ENCODE data around the gene ACOXL.
"Not testable (repeated sequence)": the region's sequence is repeated elsewhere in the genome, so short reads cannot be mapped to it uniquely, and the experiment has no call there.

Gene ACOXL

DNA sequence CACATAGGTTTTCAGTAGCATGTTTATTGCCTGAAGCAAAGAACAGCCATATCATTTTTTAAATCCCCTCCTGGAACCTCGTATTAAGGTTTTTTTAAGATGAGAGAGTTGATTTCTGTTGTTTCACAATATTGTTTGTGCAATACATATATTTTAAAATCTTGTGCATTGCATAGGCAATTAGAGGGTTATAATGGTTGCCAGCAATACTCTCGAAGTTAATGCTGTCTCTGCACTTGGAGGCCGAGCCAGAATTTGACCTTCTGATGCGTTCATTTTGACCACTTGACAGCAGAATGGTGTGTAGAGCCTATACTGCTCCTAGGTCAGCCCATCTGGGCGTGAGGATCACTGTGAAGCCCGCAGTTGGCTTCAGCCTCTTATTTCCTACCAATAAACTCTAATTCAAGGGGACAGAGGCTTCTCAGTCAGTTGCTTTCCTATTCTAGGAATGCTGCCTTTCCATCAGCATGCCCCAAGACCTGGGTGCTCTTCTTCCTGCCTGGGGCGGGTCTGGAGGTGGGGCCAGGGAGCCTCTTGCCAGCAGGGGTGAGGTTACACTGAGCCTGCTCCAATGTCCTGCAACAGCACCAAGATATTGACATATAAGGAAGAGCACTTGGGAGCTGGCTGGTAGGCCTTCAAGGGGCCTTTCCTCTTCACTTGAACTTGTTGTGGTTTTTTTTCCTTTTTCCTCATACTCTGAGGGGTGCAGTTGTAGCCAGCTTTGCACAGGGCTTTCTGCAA is 297.0 kb downstream of the ACOXL start:
- no peak for DNase-seq

DNA sequence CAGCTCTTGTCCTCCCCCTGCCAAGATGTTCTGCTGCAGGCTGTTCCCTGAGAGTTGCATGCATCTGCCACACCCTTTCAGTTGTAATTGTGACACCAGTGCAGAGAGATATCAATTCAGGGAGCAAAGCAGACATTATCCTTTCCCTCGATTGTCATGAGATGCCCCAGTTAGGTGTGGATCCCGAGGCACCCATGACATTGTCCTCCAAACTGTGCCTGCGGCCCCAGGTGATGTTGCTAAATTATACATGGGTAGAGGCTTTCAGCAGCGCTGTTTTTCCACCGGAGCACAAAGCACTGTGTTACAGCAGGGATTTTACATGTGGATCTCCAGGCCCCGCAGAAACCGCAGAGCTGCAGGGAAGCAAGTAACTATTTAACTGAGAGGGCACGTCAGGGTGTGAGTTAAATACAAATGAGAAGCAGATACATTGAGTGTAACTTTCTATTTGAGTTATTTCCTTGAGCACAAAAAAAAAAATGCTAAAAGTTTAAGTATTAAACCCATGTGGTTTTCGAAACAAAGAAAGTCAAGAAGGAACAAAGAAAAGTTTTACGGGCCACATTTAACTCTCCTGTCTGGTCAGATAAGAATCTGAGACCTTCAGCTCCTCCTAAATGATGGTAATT is 298.0 kb downstream of the ACOXL start:
- no peak for DNase-seq

DNA sequence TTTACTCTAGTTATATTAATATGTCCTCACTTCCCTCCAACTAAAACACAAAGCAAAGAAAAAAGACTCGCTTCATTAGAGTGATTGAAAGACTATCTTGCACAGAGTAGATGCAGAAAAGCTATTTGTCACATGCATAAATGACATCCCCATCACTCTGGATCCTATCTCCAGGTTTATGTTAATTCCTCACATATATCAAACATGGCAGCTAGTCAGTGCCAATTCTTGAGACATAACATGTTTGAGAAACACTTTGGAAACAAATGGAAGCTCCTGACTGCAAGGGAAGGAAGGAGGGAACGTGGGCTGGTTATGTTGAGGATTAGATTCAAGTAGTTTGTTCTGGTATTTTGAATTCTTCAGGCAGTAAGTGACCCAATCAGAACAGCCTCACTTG is 298.6 kb downstream of the ACOXL start:
- DNase-seq: no peak

DNA sequence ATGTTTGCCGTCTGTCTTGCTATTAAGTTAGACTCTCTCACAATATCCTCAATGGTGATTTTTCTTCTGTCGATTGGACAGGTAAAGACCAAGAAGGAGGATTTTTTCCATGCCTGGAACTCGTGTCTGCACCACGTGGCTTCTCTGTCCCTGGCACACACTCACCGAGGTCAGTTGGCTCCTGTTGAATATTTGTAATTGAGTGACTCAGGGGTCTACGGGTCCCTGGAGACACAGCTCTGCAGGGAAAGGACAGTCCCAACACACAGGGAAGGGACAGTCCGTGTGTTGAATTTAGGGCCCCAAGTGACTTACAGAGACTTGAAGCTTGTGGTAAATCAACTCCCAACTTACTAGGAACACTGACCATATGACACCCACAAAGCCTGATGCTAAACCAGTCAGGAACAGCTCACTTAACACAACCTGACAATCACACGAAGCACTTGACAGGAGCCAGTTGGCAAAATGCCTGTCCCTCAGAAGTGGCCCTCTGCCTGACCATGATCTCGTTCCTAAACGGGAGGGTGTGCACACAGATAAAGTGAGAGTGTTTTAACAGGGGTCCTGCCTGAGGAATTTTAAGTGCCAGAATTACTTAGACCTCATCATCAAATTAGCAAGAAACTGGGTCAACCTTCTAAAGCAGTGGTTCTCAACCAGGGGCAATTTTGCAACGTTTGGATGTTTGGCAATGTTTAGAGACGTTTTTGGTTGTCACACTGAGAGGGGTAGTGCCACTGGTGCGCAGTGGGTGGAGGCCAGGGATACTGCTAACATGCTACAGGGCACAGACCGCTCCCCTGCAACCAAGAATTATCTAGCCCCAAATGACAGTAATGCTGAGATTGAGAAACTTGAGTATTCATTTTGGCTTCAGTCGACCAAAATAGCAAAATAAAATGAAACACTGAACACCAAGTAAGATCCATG is 299.4 kb downstream of the ACOXL start:
- DNase-seq: no peak

DNA sequence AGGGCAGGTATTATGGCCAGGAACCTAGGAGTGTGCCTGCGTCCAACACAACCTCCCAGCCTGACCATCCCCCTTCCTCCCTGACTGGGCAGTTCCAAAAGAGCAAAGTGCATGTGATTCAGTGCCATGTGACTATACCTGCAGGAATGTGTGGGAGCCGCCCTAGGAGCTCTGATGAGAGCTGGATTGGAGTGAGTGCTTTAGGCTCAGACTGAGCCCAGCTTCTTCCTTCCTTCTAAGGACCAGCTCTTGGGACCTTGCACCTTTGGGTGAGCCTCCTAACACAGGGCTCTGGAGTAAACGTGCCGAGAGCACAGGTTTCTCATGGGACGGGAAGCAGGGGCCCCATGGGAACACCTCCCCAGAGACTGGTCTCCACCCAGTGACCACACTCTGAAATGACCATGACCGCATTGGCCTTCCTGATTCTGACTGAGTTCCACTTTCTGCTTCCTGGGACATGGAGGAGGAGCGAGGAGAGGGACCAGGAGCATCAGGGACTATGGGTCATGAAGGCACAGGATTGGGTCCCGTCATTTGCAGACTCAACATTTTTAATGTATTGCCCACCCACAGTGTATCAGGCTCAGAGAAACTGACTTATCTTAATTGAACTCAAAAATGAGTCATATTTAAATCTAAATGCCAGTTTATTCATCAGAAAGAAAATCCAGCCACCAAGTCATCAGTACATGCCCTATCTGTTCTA is 300.5 kb downstream of the ACOXL start:
- no peak for DNase-seq

DNA sequence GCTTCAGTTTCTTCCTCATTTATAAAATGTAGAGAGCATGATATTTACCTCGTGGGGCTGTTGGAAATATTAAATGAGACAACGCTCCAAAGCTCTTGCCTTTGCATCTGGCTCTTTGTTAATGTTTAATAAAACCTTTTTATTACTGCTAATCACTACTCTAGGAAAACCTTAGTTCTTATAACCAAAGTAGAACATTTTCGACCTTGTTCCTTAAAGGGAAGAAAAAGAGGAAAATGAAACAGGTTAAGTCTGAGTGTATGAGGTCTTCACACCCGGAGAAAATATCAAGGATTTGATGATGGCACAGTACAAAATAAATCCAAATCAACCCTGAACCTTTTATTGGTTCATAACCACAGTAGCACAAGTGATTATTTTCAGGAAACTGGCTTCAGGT is 301.8 kb downstream of the ACOXL start:
- no peak for DNase-seq

DNA sequence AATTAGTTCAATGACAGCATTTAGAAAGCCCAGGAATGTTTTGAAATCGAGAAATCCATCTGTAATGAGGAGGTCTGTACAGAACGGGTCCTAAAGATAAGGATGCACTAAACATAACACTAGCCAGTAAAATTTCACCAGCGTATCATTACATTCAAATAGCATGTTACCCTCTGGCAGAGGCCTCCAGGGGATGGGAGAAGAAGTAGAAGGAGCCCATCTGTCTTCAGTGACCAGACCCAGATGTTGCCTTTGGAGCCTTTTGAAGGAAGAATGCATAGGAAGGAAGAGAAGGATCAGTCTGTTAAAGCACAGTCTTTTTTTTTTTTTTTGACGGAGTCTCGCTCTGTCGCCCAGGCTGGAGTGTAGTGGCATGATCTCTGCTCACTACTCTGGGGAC is 302.2 kb downstream of the ACOXL start:
- DNase-seq: no peak

DNA sequence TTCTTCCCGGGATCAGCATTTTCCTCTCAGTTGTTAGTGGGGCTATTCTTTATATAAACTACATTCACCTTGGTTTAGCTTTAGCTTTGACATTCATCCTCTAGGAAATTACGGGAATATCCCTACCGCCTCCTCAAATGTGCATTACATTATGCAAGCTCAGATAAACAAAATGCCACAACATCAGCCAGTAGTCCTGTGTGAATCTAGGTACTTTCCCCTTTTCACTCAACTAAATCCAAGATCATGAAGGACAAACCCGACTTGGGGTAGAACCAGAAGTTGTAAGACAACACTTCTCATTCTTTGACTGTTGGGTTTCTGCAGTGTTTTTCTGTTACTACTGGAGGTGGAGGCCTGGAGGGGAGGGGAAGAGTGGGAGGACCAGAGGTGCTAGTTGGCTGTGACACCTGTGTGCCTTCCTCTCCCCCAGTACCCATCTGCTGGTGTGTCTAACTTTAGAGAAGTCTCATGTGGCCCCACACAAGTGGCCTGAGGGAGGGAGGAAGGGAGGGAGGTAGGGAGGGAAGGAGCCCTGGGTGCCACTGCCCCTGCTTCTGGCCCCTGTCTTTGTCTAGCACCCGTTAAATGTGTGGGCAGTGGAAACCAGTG is 303.6 kb downstream of the ACOXL start:
- DNase-seq: no peak

DNA sequence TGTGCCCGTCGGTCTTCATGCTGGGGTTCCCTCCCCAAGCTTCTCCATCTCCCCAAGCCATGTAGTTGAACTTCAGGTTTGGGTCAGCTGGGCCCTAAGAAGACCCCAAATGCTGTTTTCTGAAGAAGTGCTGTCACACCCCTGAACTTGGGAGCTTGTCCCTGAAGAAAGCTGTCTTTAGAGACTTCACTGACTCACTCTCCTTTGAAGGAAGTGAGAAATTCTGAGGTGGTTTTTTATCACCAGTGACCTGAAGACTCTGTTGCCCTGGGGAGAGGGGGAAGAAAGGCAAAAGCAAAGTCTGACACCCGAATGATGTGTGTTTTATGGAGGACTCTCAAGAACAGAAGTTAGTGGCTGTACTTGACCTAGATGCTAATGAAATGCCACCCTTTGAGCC is 304.8 kb downstream of the ACOXL start:
- DNase-seq: no peak

DNA sequence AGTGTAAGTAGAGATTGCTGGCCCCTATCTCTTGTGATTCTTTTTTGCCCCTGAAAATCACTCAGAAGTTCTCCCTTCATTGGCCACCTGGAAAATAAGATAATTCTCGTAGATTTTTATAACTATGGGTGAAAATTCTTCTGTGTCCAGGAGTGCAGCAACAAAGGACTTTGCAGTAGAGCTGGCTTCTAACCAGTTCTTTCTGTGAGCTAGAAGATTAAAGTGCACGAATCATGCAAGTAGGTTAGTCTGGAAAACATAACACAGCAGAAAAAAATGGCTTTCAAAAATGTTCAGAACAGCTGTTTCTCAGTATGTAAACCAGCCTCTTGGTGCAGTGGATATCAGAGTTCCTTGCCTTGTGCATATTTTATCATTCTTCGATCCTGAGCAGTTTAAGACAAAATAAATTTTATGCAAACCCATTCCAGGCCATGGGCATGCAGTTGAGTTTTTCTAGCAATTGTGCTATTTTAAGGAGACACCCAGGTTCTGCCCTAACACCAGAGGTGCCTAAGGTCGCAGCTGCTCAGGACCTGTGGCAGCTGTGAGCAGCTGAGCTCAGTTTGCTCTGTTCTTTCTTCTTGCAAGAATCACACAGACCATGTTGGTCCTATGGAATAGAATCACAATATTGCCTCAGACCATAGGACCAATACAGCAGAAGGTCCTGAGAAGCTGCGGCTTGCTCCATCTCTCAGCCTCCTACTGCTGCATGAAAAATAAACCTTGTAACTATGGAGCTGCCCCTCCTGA is 307.4 kb downstream of the ACOXL start:
- DNase-seq: no peak

DNA sequence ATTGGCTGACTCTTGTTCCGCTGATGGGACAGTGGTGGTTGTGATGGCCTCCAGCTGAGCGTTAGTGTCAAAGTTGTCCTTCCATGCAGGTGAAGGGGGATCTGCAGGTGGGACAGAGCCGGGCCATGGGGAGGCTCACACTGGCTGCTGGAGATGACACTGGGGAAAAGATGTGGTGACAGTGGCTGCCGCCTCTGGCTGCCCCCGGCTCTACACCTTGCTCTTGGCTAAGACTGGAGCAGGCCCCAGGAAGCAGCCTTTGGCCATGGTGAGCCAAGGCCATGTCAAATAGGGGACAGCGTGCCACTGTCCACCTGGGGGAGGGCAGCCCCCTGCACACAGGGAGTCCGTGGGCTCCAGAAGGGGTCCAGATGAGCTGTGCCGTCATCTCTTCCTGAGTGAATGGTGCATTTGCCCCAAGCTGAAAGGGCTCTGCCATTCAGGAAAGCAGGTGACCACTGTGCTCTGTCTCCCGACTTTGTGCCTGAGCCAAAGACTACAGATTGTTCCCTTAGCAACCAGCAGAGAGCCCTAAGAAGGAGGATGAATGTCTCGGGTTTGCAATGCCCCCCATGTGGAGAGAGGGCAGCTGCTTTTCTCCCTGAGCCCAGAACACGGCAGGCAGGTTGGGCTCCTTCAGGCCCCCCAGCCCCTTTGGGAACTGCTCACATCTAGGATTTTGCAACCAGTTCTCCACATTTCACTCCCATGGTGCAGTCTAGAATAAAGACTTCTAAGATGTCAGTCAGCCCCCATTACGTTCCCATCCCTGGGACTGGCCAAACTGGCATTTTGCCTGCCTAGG is 309.2 kb downstream of the ACOXL start:
- no peak for DNase-seq

DNA sequence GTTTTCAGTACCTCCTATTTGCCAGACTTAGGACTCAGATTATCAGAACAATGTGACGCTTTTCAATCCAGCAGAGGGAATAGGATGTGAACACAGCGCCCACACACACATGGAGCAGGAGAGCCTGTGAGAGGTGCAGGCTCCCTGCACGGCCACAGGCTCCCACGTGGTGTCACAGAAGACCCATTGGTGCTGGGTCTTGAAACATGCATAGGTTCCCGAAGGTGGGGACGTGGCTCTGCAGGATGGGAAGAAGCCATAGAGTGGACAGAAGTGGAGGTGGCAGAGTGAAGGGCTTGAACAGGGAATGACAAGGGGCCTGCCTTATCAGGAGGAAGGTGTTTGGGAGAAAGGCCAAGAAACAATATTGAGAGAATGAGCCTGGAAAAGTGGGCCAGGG is 309.9 kb downstream of the ACOXL start:
- no peak for DNase-seq

DNA sequence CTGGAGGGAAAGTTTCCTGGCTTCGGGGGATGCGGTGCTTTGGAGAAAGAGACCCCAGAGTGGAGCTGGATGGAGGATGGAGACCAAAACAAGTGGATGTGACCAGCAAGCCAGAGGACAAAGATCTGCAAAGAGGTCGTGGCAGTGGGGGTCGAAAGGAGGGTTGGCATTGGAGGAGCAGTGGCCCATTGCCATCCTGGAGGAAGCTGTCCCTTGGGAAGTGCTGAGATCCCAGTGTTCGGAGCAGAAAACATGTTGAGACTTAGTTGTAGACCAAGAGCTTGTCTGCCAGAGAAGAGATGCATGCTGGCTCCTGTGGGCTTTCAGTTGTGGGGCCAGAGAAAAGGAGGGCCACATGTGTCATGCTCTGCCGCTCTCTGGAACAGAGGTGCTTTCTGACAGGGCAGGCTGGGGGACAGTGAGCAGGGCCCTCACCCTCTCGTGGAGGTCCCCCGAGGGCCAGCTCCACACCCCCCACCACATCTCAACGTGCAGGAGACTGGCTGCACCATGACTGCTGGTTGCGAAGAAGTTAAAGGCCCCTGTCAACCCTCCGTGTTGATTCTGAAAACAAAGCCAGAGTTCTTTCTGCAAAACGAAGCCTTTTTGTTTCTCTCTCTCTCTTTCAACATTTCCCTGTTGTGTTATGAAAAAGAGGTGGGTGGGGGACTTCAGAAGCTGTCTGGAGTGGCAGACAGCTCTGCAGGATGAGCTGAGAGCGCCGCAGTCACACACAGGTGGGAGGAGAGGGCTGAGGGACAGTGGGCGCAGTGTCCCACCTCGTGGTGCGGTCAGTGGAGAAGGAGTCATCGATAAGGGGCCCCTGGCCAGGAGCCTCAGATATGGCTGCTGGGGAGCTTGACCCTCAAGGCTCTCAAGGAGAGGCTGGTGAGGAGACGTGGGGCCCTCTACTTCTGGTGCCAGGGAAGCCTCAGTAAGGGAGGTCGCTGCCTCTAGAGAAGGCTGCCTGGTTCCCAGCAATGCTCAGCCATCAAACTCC is 310.7 kb downstream of the ACOXL start:
- DNase-seq: no peak

DNA sequence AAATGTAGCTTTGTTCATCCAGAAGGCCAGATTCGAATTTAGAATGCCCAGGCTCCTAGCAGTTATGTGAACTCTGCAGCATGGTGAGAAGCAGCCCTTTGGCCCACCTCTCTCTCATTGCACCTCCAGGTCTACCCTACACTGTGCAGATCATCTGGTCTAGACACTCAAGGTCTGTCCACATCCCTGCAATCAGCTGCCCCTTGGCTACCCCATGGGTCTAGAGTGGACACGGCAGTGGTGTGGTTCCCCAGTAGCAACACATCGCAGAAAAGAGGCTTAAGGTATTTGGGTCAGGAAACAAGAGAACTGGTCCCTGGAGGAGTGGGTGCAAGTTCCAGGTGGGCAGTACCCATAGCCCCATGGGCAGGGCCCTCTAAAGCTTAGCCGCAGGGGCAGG is 311.7 kb downstream of the ACOXL start:
- DNase-seq: no peak

DNA sequence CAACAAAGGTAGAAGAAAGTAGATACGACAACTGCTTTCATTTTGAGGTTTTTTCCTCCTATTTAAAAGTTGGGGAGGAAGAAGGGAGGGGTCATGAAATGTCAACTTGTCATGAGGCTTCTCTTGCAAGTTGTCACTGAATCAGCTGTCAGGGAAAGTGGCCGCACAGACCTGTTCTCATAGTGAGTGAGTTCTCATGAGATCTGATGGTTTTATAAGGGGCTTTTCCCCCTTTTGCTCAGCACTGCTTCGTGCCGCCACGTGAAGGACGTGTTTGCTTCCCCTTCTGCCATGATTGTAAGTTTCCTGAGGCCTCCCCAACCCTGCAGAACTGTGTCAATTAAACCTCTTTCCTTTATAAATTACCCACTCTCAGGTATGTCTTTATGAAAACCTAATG is 312.9 kb downstream of the ACOXL start:
- DNase-seq: not testable (repeated sequence)

DNA sequence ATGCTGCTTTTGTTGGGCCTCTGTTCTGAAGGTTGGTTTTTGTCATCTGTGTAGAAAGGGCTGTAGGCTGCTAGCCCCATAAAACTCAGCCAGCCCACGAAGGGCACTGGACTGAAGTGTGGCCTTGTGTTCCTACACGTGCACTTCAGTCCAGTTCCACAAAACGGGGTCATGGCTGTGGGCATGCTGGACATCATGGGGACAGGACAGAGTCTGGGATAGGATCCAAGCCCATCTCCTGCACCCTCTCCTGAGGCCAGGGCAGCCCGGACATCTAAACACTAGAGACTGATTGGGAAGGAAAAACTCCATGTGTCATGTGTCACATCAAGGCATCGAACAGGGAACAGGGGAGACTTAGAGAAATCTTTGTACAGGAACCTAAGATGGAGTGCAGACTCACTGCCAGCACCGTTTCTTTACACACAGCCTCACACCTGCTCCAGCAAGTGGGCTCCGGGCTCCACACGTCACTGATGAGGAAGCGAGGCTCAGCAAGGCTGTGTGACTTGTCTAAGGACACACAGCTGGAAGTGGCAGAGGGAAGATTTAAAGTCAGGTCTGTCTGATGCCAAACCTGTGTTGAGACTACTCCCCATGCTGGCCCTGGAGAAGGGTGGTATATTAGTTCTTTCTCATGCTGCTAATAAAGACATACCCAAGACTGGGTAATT is 313.5 kb downstream of the ACOXL start:
- DNase-seq: no peak

DNA sequence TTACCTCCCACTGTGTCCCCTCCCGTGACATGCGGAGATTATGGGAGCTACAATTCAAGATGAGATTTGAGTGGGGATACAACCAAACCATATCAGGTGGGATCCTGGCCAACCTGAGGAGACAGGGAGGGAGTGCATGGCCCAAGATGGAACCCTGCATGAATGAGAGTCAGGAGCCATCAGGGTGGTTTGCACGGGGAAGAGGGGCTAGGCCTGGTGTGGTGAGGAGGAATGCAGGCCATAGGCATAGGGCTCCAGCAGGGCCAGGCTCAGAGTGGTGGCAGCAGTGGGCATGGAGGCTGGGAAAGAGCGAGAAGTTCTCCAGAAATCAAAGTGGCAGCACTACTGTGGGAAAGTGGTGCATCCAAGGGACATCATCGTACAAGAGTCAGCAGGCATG is 314.3 kb downstream of the ACOXL start:
- DNase-seq: no peak

DNA sequence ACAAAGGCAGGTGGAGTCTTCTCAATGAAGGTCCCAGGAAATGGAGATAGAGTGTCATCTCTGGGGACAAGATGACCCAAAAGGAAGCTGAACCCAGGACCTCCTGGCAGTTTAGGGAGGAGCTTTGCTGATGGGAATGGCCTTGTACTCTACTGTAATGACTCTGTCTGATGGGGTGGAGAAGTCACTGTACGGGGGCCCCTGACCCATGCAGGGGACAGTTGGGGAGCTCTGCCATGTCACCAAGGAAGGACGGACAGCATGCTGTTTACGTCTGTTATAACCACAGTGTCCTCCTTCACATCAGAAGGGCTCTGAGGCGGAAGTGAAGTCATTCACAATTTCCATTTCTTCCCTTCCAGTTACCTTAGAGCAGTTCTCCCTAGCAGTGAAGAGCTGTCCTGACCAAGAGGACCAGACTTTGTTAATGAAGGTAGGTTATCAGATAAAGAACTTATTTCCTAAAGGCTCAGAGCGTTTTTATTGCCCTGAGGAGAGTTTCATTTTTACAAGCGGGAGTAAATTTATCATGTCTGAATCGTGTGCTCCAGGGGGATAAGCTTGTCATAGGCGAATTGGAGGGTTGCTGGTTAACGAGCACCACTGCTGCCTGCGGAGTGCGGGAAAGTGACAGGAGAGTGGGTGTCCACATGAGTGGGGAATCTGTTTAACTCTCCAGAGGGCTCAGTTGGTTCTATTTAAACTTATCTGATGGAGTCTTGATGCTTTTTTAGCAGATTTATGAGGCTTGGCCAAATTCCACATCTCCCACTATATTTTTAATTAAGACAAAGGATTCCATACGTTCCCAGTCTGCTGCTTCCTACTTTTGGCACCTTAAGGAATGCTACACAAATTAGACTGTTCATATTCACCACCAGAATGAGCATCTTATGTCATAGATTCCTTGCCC is 316.7 kb downstream of the ACOXL start:
- no peak for DNase-seq

All from NCI-H187 treated with DMSO at 0.1 percent for 48 hours (cell line).